MCF 10A (cell line): ENCODE results near the gene PAWR. TPM values are rescaled to one million over a fixed set of nuclear protein-coding genes. Genes with fewer than 3 reads are reported as not detected.

ENCODE experiments used
- BruUV-seq: library from RNA; stranded (reverse); fragments of 400-500 nt; replicated peaks from 2 replicates; lab custom pipeline; 2021; lab: Mats Ljungman, UMichigan
- CTCF ChIA-PET: fragments of 300-600 bp; sonication (Branson Sonifier 250); formaldehyde crosslinking; extraction: SDS; loops from one replicate; lab custom pipeline; 2021; ENCODE audit warnings: antibody characterized with exemption, inconsistent platforms; lab: Yijun Ruan, JAX
- POLR2A ChIA-PET: fragments of 300-600, 350-650 bp; sonication (Branson Sonifier 250); formaldehyde crosslinking; extraction: SDS; loops from one replicate; lab custom pipeline; 2020; ENCODE audit warnings: antibody characterized with exemption, inconsistent platforms; lab: Yijun Ruan, JAX
- DNase-seq: peaks from one replicate; pipeline ENCODE4 v3.0.0-alpha.2; 2018; ENCODE audit not compliant: unreplicated experiment
- H3K27ac Mint-ChIP-seq: one replicate; pipeline ENCODE4 v1.8.0; 2022; ENCODE audit warnings: mild to moderate bottlenecking, low read depth, mixed read lengths; ENCODE audit not compliant: unreplicated experiment
- H3K27me3 Mint-ChIP-seq: one replicate; pipeline ENCODE4 v1.8.0; 2022; ENCODE audit warnings: mixed read lengths; ENCODE audit not compliant: insufficient read depth, unreplicated experiment
- H3K36me3 Mint-ChIP-seq: one replicate; pipeline ENCODE4 v1.8.0; 2022; ENCODE audit warnings: mild to moderate bottlenecking, moderate library complexity, mixed read lengths; ENCODE audit not compliant: insufficient read depth, unreplicated experiment
- H3K4me1 Mint-ChIP-seq: one replicate; pipeline ENCODE4 v1.8.0; 2022; ENCODE audit warnings: mixed read lengths; ENCODE audit not compliant: insufficient read depth, unreplicated experiment
- H3K4me3 Mint-ChIP-seq: one replicate; pipeline ENCODE4 v1.8.0; 2022; ENCODE audit warnings: mild to moderate bottlenecking, moderate library complexity, mixed read lengths; ENCODE audit not compliant: unreplicated experiment
- H3K9me3 Mint-ChIP-seq: one replicate; pipeline ENCODE4 v1.8.0; 2022; ENCODE audit warnings: mixed read lengths; ENCODE audit not compliant: unreplicated experiment
- intact Hi-C: fragments of 100-400 bp; cut with micrococcal nuclease; formaldehyde crosslinking; loops from 2 replicates; pipeline ENCODE4 v1.14.1; 2022
- total RNA-seq: library from RNA; stranded (reverse); gene quantifications from 2 replicates; pipeline ENCODE4 v1.2.3, GENCODE V29; 2022
- TF ChIP-seq, protein P1 (sequence below): fragments of 200-600 bp; IDR thresholded peaks from one replicate; pipeline ENCODE4 v1.8.0; 2022; ENCODE audit warnings: antibody characterized with exemption, mild to moderate bottlenecking; ENCODE audit not compliant: unreplicated experiment

Gene PAWR
- total RNA-seq, 1 experiment from 2014 or later: 330 TPM

GRCh38 chr12:79555028-79555925, 135.5 kb downstream of the PAWR start:
- H3K9me3 Mint-ChIP-seq: peaks cover 8% of the 10 kb centered on the region
- TF ChIP-seq, protein P1, sequence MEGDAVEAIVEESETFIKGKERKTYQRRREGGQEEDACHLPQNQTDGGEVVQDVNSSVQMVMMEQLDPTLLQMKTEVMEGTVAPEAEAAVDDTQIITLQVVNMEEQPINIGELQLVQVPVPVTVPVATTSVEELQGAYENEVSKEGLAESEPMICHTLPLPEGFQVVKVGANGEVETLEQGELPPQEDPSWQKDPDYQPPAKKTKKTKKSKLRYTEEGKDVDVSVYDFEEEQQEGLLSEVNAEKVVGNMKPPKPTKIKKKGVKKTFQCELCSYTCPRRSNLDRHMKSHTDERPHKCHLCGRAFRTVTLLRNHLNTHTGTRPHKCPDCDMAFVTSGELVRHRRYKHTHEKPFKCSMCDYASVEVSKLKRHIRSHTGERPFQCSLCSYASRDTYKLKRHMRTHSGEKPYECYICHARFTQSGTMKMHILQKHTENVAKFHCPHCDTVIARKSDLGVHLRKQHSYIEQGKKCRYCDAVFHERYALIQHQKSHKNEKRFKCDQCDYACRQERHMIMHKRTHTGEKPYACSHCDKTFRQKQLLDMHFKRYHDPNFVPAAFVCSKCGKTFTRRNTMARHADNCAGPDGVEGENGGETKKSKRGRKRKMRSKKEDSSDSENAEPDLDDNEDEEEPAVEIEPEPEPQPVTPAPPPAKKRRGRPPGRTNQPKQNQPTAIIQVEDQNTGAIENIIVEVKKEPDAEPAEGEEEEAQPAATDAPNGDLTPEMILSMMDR: peak; percentile 41
- H3K27me3 Mint-ChIP-seq: no peaks in the 10 kb centered on the region
- no peak overlapping the region for H3K4me3 Mint-ChIP-seq
- intact Hi-C loops: loop anchor here (1.0 to 2.0 kb wide), 4 partner anchors 136 to 714 kb away; partner anchors contain the start of gene PAWR
- CTCF ChIA-PET: interaction anchor here (0.6 to 2.4 kb wide), 16 partner anchors 65 to 333 kb away, joined by 3 to 8 read pairs (median 3); partner anchors contain the start of gene PAWR
- peak; percentile 49 for DNase-seq
- BruUV-seq: no TSS peak
- POLR2A ChIA-PET: interaction anchor here (0.6 to 2.4 kb wide), 6 partner anchors 88 to 715 kb away, joined by 3 to 7 read pairs (median 3); partner anchors contain the start of gene PAWR
- H3K27ac Mint-ChIP-seq: peak overlapping the region; percentile 32
- peaks cover 16% of the 10 kb centered on the region for H3K4me1 Mint-ChIP-seq
- H3K36me3 Mint-ChIP-seq: peaks cover 25% of the 10 kb centered on the region

- H3K27ac Mint-ChIP-seq: no peak overlapping the region
Observed at GRCh38 chr12:79553863-79554574, 136.7 kb downstream of the PAWR start.

DNA sequence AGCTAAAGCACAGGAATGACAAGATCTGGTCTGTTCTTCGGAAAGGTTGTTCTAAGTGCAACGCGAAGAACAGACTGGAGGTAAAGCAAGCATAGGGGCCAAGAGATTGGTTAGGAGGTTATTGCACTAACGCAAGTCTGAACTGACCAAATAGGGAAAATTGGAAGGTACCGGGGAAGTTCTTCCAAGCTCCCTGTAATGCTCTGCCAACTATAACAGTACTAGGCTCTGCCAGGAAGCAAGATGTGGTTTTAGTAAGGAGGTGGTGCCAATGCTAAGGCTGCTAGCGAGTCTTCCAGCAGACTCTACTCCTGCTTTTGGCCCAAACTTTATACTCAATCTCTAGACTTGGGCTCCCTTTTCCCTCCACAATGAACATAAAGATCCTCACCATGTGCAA, 138.6 kb downstream of the PAWR start:
- H3K27me3 Mint-ChIP-seq: no peaks in the 10 kb centered on the region
- peaks cover 19% of the 10 kb centered on the region for H3K36me3 Mint-ChIP-seq
- ChIA-PET CTCF (interaction anchor here (0.6 to 2.1 kb wide), 8 partner anchors 10 to 643 kb away, joined by 3 to 6 read pairs (median 3); no protein-coding TSS in a partner anchor), POLR2A (interaction anchor here (0.6 to 0.8 kb wide), 2 partner anchors 100 to 136 kb away, joined by 3 to 4 read pairs; no protein-coding TSS in a partner anchor)
- H3K4me1 Mint-ChIP-seq: peaks cover 37% of the 10 kb centered on the region
- TF ChIP-seq, protein P1: no peak
- intact Hi-C loops: no loop called here
- DNase-seq: no peak
- H3K4me3 Mint-ChIP-seq: no peak overlapping the region
- H3K9me3 Mint-ChIP-seq: peaks cover 8% of the 10 kb centered on the region
- no TSS peak for BruUV-seq
- H3K27ac Mint-ChIP-seq: no peak overlapping the region

More at GRCh38 chr12:79553863-79554574, 136.7 kb downstream of the PAWR start:
- no peak for DNase-seq
- ChIA-PET CTCF (interaction anchor here (0.7 to 2.4 kb wide), 6 partner anchors 83 to 183 kb away, joined by 3 to 8 read pairs (median 4); partner anchors contain the start of gene PAWR), POLR2A (interaction anchor here (1.0 to 2.4 kb wide), 2 partner anchors 133 to 136 kb away, joined by 3 to 7 read pairs; partner anchors contain the start of gene PAWR)
- H3K9me3 Mint-ChIP-seq: peaks cover 8% of the 10 kb centered on the region
- H3K36me3 Mint-ChIP-seq: peaks cover 19% of the 10 kb centered on the region
- H3K4me3 Mint-ChIP-seq: no peak overlapping the region
- H3K27me3 Mint-ChIP-seq: no peaks in the 10 kb centered on the region
- TF ChIP-seq, protein P1: no peak
- peaks cover 22% of the 10 kb centered on the region for H3K4me1 Mint-ChIP-seq
- intact Hi-C loops: loop anchor here (2.0 kb wide), 2 partner anchors 137 to 715 kb away; partner anchors contain the start of gene PAWR
- BruUV-seq: no TSS peak
